ENCODE data around the gene VAV2.

The VAV2 gene

GRCh38 chr9:133735931-133736330 lies 256.2 kb downstream of the VAV2 start:
- DNase-seq, result no peak

GRCh38 chr9:133735415-133735775 lies 256.7 kb downstream of the VAV2 start:
- no peak for DNase-seq

- no peak for DNase-seq
These were observed 257.3 kb downstream of the VAV2 start for GRCh38 chr9:133734590-133735414.

GRCh38 chr9:133733796-133734533 lies 258.2 kb downstream of the VAV2 start:
- DNase-seq, result no peak

GRCh38 chr9:133733421-133733795 lies 258.7 kb downstream of the VAV2 start:
- DNase-seq, result no peak

- peak in 1 of 2 experiments; percentile 14 for DNase-seq
These were observed 259.3 kb downstream of the VAV2 start for GRCh38 chr9:133732639-133733408.

- DNase-seq, result peak in 1 of 2 experiments; percentile 41
These were observed 260.1 kb downstream of the VAV2 start for GRCh38 chr9:133731876-133732638.

- no peak for DNase-seq
These were observed 261.0 kb downstream of the VAV2 start for GRCh38 chr9:133730994-133731715.

- DNase-seq, result no peak
These were observed 262.4 kb downstream of the VAV2 start for GRCh38 chr9:133729617-133730281.

GRCh38 chr9:133728856-133729616 lies 263.1 kb downstream of the VAV2 start:
- DNase-seq, result no peak

- no peak for DNase-seq
These were observed 264.2 kb downstream of the VAV2 start for GRCh38 chr9:133727876-133728441.

- no peak for DNase-seq
These were observed 264.7 kb downstream of the VAV2 start for GRCh38 chr9:133727277-133727875.

- peak; percentile 30 to 69 for DNase-seq
These were observed 265.5 kb downstream of the VAV2 start for GRCh38 chr9:133726401-133727276.

GRCh38 chr9:133725886-133726285 lies 266.2 kb downstream of the VAV2 start:
- no peak for DNase-seq

GRCh38 chr9:133718563-133719315 lies 273.4 kb downstream of the VAV2 start:
- DNase-seq, result no peak

- DNase-seq, result no peak
These were observed 274.8 kb downstream of the VAV2 start for GRCh38 chr9:133717113-133718031.

GRCh38 chr9:133716564-133717112 lies 275.5 kb downstream of the VAV2 start:
- no peak for DNase-seq

Data from SW 1271 (cell line).